HCT116 (cell line): ENCODE measurements around the gene MIER3. TPM values are rescaled to one million over a fixed set of nuclear protein-coding genes. Genes with fewer than 3 reads are reported as not detected.

Source experiments
- ATAC-seq: fragments of 200-7000 bp; cut with Tn5 transposase; 2 replicates; pipeline ENCODE4 v1.9.1; 2020; ENCODE audit warnings: mild to moderate bottlenecking, moderate library complexity
- BruUV-seq: library from RNA; stranded (reverse); fragments of 400-500 nt; replicated peaks from 2 replicates; lab custom pipeline; 2021; lab: Mats Ljungman, UMichigan
- CTCF ChIA-PET: fragments of 300-600 bp; sonication (Branson Sonifier 250); formaldehyde crosslinking; loops from one replicate; lab custom pipeline; 2021; ENCODE audit warnings: antibody characterized with exemption; lab: Charles Lee
- POLR2A ChIA-PET: fragments of 300-600, 350-600 bp; sonication (Branson Sonifier 250); formaldehyde crosslinking; loops from one replicate; lab custom pipeline; 2021; ENCODE audit warnings: antibody characterized with exemption; lab: Charles Lee
- RAD21 ChIA-PET, 2 experiments: fragments of 300-600 bp; sonication (Branson Sonifier 250); formaldehyde crosslinking; loops; one replicate each; lab custom pipeline; 2023; ENCODE audit warnings: low total read pairs in 2 of 2; ENCODE audit not compliant: uncharacterized antibody in 2 of 2, unreplicated experiment in 2 of 2, low non-redundant PET in 1 of 2; lab: Charles Lee
- DNase-seq: peaks from one replicate; pipeline ENCODE4 v3.0.0-alpha.2; 2010; ENCODE audit warnings: low read depth, low spot score
- H2AFZ ChIP-seq: fragments of 200-600 bp; shearing (Covaris generic), sonication (generic); 2 replicates; pipeline ENCODE4 v1.6.1; 2017; ENCODE audit warnings: low read depth, mixed run types, mixed read lengths, antibody characterized with exemption, low read length; ENCODE audit not compliant: poor library complexity, severe bottlenecking
- H3K27ac ChIP-seq: 2 replicates; pipeline ENCODE4 v1.5.1; 2012; ENCODE audit warnings: low read depth, low read length
- H3K27me3 ChIP-seq: fragments of 200-600 bp; sonication (generic); 2 replicates; pipeline ENCODE4 v1.6.1; 2016; ENCODE audit warnings: mixed run types, low read length, mixed read lengths; ENCODE audit not compliant: insufficient read depth
- H3K36me3 ChIP-seq, 2 experiments: fragments of 200-500 bp in 1 of 2; fragments of 200-600 bp in 1 of 2; sonication (Bioruptor generic) in 1 of 2; sonication (generic) in 1 of 2; 2 replicates each; pipeline versions ENCODE4 v1.5.1 to v1.6.1; 2014 to 2016; ENCODE audit warnings: low read length in 2 of 2, inconsistent platforms in 1 of 2, mixed read lengths in 1 of 2, mixed run types in 1 of 2; ENCODE audit not compliant: insufficient read depth in 2 of 2, control insufficient read depth in 1 of 2
- H3K4me1 ChIP-seq, 2 experiments: fragments of 200-600 bp in 1 of 2; sonication (generic) in 1 of 2; 2 replicates each; pipeline versions ENCODE4 v1.5.1 to v1.6.1; 2012 to 2017; ENCODE audit warnings: low read length in 2 of 2, inconsistent platforms in 1 of 2, mild to moderate bottlenecking in 1 of 2, mixed read lengths in 1 of 2, mixed run types in 1 of 2, moderate library complexity in 1 of 2; ENCODE audit not compliant: insufficient read depth in 2 of 2, control insufficient read depth in 1 of 2
- H3K4me2 ChIP-seq: fragments of 200-600 bp; sonication (generic); 2 replicates; pipeline ENCODE4 v1.6.1; 2017; ENCODE audit warnings: mixed run types, low read length, mixed read lengths
- H3K4me3 ChIP-seq, 2 experiments: fragments of 200-600 bp in 1 of 2; sonication (generic) in 1 of 2; replicated peaks in 1 of 2; 2 replicates each; pipeline ENCODE4 v1.5.1; 2011 to 2016; ENCODE audit warnings: low read length in 2 of 2, control low read depth in 1 of 2, low read depth in 1 of 2, mild to moderate bottlenecking in 1 of 2, mixed read lengths in 1 of 2, mixed run types in 1 of 2
- H3K79me2 ChIP-seq: fragments of 200-600 bp; sonication (generic); 2 replicates; pipeline ENCODE4 v1.6.1; 2017; ENCODE audit warnings: mild to moderate bottlenecking, mixed run types, low read length, moderate library complexity, mixed read lengths; ENCODE audit not compliant: insufficient read depth
- H3K9ac ChIP-seq: fragments of 200-600 bp; sonication (generic); 2 replicates; pipeline ENCODE4 v1.6.1; 2016; ENCODE audit warnings: low read length, mixed read lengths
- H3K9me2 ChIP-seq: fragments of 200-600 bp; sonication (generic), shearing (Covaris generic); 2 replicates; pipeline ENCODE4 v1.6.1; 2017; ENCODE audit warnings: mixed run types, mild to moderate bottlenecking, moderate library complexity; ENCODE audit not compliant: insufficient read depth
- H3K9me3 ChIP-seq, 2 experiments: fragments of 200-500 bp in 1 of 2; fragments of 200-600 bp in 1 of 2; sonication (Bioruptor generic) in 1 of 2; sonication (generic) in 1 of 2; 2 replicates each; pipeline ENCODE4 v1.6.1; 2014 to 2017; ENCODE audit warnings: low read length in 2 of 2, mixed read lengths in 2 of 2, inconsistent platforms in 1 of 2, low read depth in 1 of 2, mild to moderate bottlenecking in 1 of 2, mixed run types in 1 of 2, moderate library complexity in 1 of 2; ENCODE audit not compliant: control insufficient read depth in 1 of 2, insufficient read depth in 1 of 2
- H4K20me1 ChIP-seq: fragments of 200-600 bp; sonication (generic), shearing (Covaris generic); 2 replicates; pipeline ENCODE4 v1.6.1; 2017; ENCODE audit warnings: mixed run types, mild to moderate bottlenecking, moderate library complexity; ENCODE audit not compliant: insufficient read depth
- CBX3 ChIP-seq: IDR thresholded peaks from 2 replicates; pipeline ENCODE4 v1.6.1; 2012; ENCODE audit warnings: low read depth
- CTCF ChIP-seq, 3 experiments: fragments of 200-600 bp in 1 of 3; sonication (generic) in 1 of 3; IDR thresholded peaks in 2 of 3; conservative IDR thresholded peaks in 1 of 3; 2 replicates each; pipeline ENCODE4 v1.5.1; 2012 to 2017; ENCODE audit warnings: low read depth in 2 of 3, low read length in 2 of 3, antibody characterized with exemption in 1 of 3, borderline replicate concordance in 1 of 3, control low read depth in 1 of 3, mild to moderate bottlenecking in 1 of 3, mixed read lengths in 1 of 3, mixed run types in 1 of 3, moderate library complexity in 1 of 3; ENCODE audit not compliant: insufficient read depth in 1 of 3
- EZH2phosphoT487 ChIP-seq: fragments of 200-600 bp; IDR thresholded peaks from 2 replicates; pipeline ENCODE4 v1.6.1; 2018; ENCODE audit warnings: antibody characterized with exemption, borderline replicate concordance
- FOSL1 ChIP-seq: IDR thresholded peaks from 2 replicates; pipeline ENCODE4 v1.6.1; 2012; ENCODE audit warnings: low read depth
- POLR2A ChIP-seq: IDR thresholded peaks from 2 replicates; pipeline ENCODE4 v1.7.0; 2011; ENCODE audit warnings: borderline replicate concordance; ENCODE audit not compliant: insufficient read depth, insufficient read length; ENCODE audit errors: extremely low read depth
- RAD21 ChIP-seq: IDR thresholded peaks from 2 replicates; pipeline ENCODE4 v1.6.1; 2012; ENCODE audit warnings: low read depth, mild to moderate bottlenecking
- REST ChIP-seq: IDR thresholded peaks from 2 replicates; pipeline ENCODE4 v1.6.1; 2012; ENCODE audit warnings: low read depth
- SRF ChIP-seq: IDR thresholded peaks from 2 replicates; pipeline ENCODE4 v1.6.1; 2012; ENCODE audit warnings: low read depth
- intact Hi-C: fragments of 100-400 bp; cut with micrococcal nuclease; formaldehyde crosslinking; loops from 2 replicates; pipeline ENCODE4 v1.10.0; 2022
- total RNA-seq: library from RNA; stranded (reverse); gene quantifications from one replicate; pipeline ENCODE4 v1.2.1, GENCODE V29; 2021; ENCODE audit not compliant: unreplicated experiment

MIER3 gene
- total RNA-seq, 1 experiment from 2014 or later: 21.9 TPM

- H3K9me3 ChIP-seq: no peaks in the 10 kb centered on the region; a peak in 1 of 4 replicates
- intact Hi-C loops: loop anchor here (1.0 to 5.0 kb wide), 6 partner anchors 182 to 1561 kb away; partner anchors contain the start of gene PLK2
- DNase-seq (peak; percentile 19), ATAC-seq (peak; percentile 84)
- POLR2A ChIA-PET: no interaction called here
- no peaks in the 10 kb centered on the region for H3K4me1 ChIP-seq
- H3K79me2 ChIP-seq: no peaks in the 10 kb centered on the region
- H3K27ac ChIP-seq: no peak overlapping the region
- H3K27me3 ChIP-seq: no peaks in the 10 kb centered on the region
- CTCF ChIA-PET: interaction anchor here (0.7 to 5.0 kb wide), 8 partner anchors 17 to 630 kb away, joined by 3 to 37 read pairs (median 4); no protein-coding TSS in a partner anchor
- no peak overlapping the region for H3K4me3 ChIP-seq
- H4K20me1 ChIP-seq: no peaks in the 10 kb centered on the region
- no peak overlapping the region for H3K4me2 ChIP-seq
- H3K9me2 ChIP-seq: no peaks in the 10 kb centered on the region
- H3K36me3 ChIP-seq: no peaks in the 10 kb centered on the region
- no TSS peak for BruUV-seq
- TF ChIP-seq RAD21: peak; percentile 88
- TF ChIP-seq CTCF (IDR thresholded peaks at IDR 0.05 in 2 of 3, conservative IDR thresholded peaks at IDR 0.05 in 1 of 3; ENCODE audit: borderline replicate concordance in 1 of 3, insufficient read depth in 1 of 3, low read depth in 2 of 3, low read length in 2 of 3): peak; percentile 56 to 80 (median 73)
- TF ChIP-seq CBX3: no peak
- no peak overlapping the region for H2AFZ ChIP-seq
- RAD21 ChIA-PET: interaction anchor here (1.2 kb wide), 2 partner anchors 237 to 630 kb away, joined by 4 to 5 read pairs; no protein-coding TSS in a partner anchor
- no peak overlapping the region for H3K9ac ChIP-seq
Observed at GRCh38 chr5:56900858-56901578, 50.9 kb downstream of the MIER3 start.

GRCh38 chr5:56900395-56900794, 51.5 kb downstream of the MIER3 start:
- POLR2A ChIA-PET: no interaction called here
- DNase-seq (no peak), ATAC-seq (peak; percentile 20; the same call in 1 of the 2 replicates)
- Histone ChIP-seq H3K4me1 (no peaks in the 10 kb centered on the region), H3K9me2 (no peaks in the 10 kb centered on the region), H4K20me1 (no peaks in the 10 kb centered on the region), H3K4me2 (no peak overlapping the region), H3K27me3 (no peaks in the 10 kb centered on the region), H3K4me3 (no peak overlapping the region), H3K9me3 (no peaks in the 10 kb centered on the region; a peak in 1 of 4 replicates), H3K9ac (no peak overlapping the region), H3K27ac (no peak overlapping the region), H3K36me3 (no peaks in the 10 kb centered on the region), H3K79me2 (no peaks in the 10 kb centered on the region), H2AFZ (no peak overlapping the region)
- intact Hi-C loops: loop anchor here (2.0 to 5.0 kb wide), 3 partner anchors 182 to 1562 kb away; partner anchors contain the start of gene PLK2
- no TSS peak for BruUV-seq
- TF ChIP-seq POLR2A: no peak
- no peak for TF ChIP-seq FOSL1
- TF ChIP-seq SRF: no peak
- no peak for TF ChIP-seq EZH2phosphoT487
- TF ChIP-seq REST: no peak
- RAD21 ChIA-PET: interaction anchor here in 1 of 2 experiments (0.7 to 1.2 kb wide), 2 partner anchors 238 to 630 kb away, joined by 4 read pairs; no protein-coding TSS in a partner anchor
- CTCF ChIA-PET: interaction anchor here (0.7 to 5.0 kb wide), 7 partner anchors 18 to 630 kb away, joined by 3 to 37 read pairs (median 4); no protein-coding TSS in a partner anchor
